CD4-positive, alpha-beta T cell treated with Interleukin-4 for 4 hours (primary cell): ENCODE measurements around the gene CXCR4.

Source experiments
- DNase-seq: peaks from one replicate; pipeline ENCODE4 v3.0.0-alpha.2; 2020

Gene CXCR4

GRCh38 chr2:136117909-136118818 is at the start of gene CXCR4:
TSS of gene CXCR4 (minus strand) at chr2:136118149. CDS start at chr2:136118060, 89 bp downstream.
- DNase-seq, result peak; percentile 95

- DNase-seq, result no peak
Measured at GRCh38 chr2:136164280-136164776, 46.4 kb upstream of the CXCR4 start.

GRCh38 chr2:136162438-136162837 is 44.5 kb upstream of the CXCR4 start:
- DNase-seq, result no peak

GRCh38 chr2:136156411-136156810 is 38.5 kb upstream of the CXCR4 start:
- DNase-seq, result no peak

- no peak for DNase-seq
Measured at GRCh38 chr2:136154384-136154783, 36.4 kb upstream of the CXCR4 start.

GRCh38 chr2:136151021-136151971 is 33.3 kb upstream of the CXCR4 start:
- no peak for DNase-seq

GRCh38 chr2:136149011-136149410 is 31.1 kb upstream of the CXCR4 start:
- DNase-seq, result no peak

GRCh38 chr2:136146564-136146963 is 28.6 kb upstream of the CXCR4 start:
- no peak for DNase-seq

- no peak for DNase-seq
Measured at GRCh38 chr2:136143603-136144451, 25.9 kb upstream of the CXCR4 start.

- no peak for DNase-seq
Measured at GRCh38 chr2:136141510-136142149, 23.7 kb upstream of the CXCR4 start.

GRCh38 chr2:136139631-136140030 is 21.7 kb upstream of the CXCR4 start:
- DNase-seq, result peak; percentile 60

- no peak for DNase-seq
Measured at GRCh38 chr2:136137982-136138381, 20.0 kb upstream of the CXCR4 start.

- DNase-seq, result peak; percentile 86
Measured at GRCh38 chr2:136136931-136137330, 19.0 kb upstream of the CXCR4 start.

- peak; percentile 98 for DNase-seq
Measured at GRCh38 chr2:136135921-136136906, 18.3 kb upstream of the CXCR4 start.

GRCh38 chr2:136135462-136135861 is 17.5 kb upstream of the CXCR4 start:
- no peak for DNase-seq

GRCh38 chr2:136134126-136134525 is 16.2 kb upstream of the CXCR4 start:
- DNase-seq, result peak; percentile 94

GRCh38 chr2:136133586-136133985 is 15.6 kb upstream of the CXCR4 start:
- no peak for DNase-seq

GRCh38 chr2:136133176-136133575 is 15.2 kb upstream of the CXCR4 start:
- no peak for DNase-seq

GRCh38 chr2:136132825-136133155 is 14.8 kb upstream of the CXCR4 start:
- no peak for DNase-seq

- peak; percentile 92 for DNase-seq
Measured at GRCh38 chr2:136131961-136132824, 14.2 kb upstream of the CXCR4 start.
